Activated T-cell treated with anti-CD3 and anti-CD28 coated beads, Interleukin-2, amount 50 U/mL, for 48 hours (primary cell): ENCODE data around the gene SYS1.

Experiments used
- DNase-seq, 2 experiments: peaks; one replicate each; pipeline ENCODE4 v3.0.0-alpha.2; 2020

SYS1 gene

GRCh38 chr20:45391559-45391958 lies 28.6 kb downstream of the SYS1 start:
- DNase-seq, result no peak

- DNase-seq, result no peak
These were observed 29.8 kb downstream of the SYS1 start for GRCh38 chr20:45392733-45393132.

- no peak for DNase-seq
These were observed 31.5 kb downstream of the SYS1 start for GRCh38 chr20:45394221-45395113.

- no peak for DNase-seq
These were observed 32.1 kb downstream of the SYS1 start for GRCh38 chr20:45395114-45395415.

- DNase-seq, result no peak
These were observed 36.1 kb downstream of the SYS1 start for GRCh38 chr20:45399018-45399417.

- DNase-seq, result no peak
These were observed 37.5 kb downstream of the SYS1 start for GRCh38 chr20:45400346-45401031.

GRCh38 chr20:45402946-45403345 lies 40.0 kb downstream of the SYS1 start:
- no peak for DNase-seq

- no peak for DNase-seq
These were observed 41.5 kb downstream of the SYS1 start for GRCh38 chr20:45404438-45404837.

GRCh38 chr20:45405571-45406259 lies 42.8 kb downstream of the SYS1 start:
- peak in 1 of 2 experiments; percentile 62 for DNase-seq

- peak; percentile 55 to 67 for DNase-seq
These were observed 43.5 kb downstream of the SYS1 start for GRCh38 chr20:45406260-45407066.

GRCh38 chr20:45407067-45407745 lies 44.2 kb downstream of the SYS1 start:
- DNase-seq, result peak; percentile 37 to 47

GRCh38 chr20:45407783-45408645 lies 45.1 kb downstream of the SYS1 start, which contains the start of gene DBNDD2:
Gene DBNDD2 (plus strand): TSS chr20:45408289. CDS start chr20:45408468, 179 bp downstream.
- DNase-seq, result no peak

- DNase-seq, result no peak
These were observed 45.8 kb downstream of the SYS1 start for GRCh38 chr20:45408646-45409213.

GRCh38 chr20:45409521-45410272 lies 46.7 kb downstream of the SYS1 start:
- DNase-seq, result no peak

GRCh38 chr20:45410887-45411286 lies 47.9 kb downstream of the SYS1 start:
- DNase-seq, result no peak

GRCh38 chr20:45412653-45413052 lies 49.7 kb downstream of the SYS1 start:
- DNase-seq, result no peak

GRCh38 chr20:45413479-45413878 lies 50.5 kb downstream of the SYS1 start:
- DNase-seq, result no peak

GRCh38 chr20:45415822-45416637 lies 53.1 kb downstream of the SYS1 start, which contains the start of gene PIGT:
Gene PIGT (plus strand): TSS chr20:45416141. CDS start chr20:45416157, 16 bp downstream.
- DNase-seq, result peak; percentile 89 to 90

- DNase-seq, result no peak
These were observed 54.0 kb downstream of the SYS1 start for GRCh38 chr20:45416917-45417316.
